H4 (cell line): ENCODE measurements around the gene CLIP2. TPM values are rescaled to one million over a fixed set of nuclear protein-coding genes. Genes with fewer than 3 reads are reported as not detected.
"Not testable (repeated sequence)": the region's sequence is repeated elsewhere in the genome, so short reads cannot be mapped to it uniquely, and the experiment has no call there.

Experiments used
- DNase-seq: peaks from one replicate; pipeline ENCODE4 v3.0.0-alpha.2; 2015; ENCODE audit warnings: low spot score
- total RNA-seq: library from RNA; depleted of rRNA; stranded (reverse); fragments of >200 nt; shearing (Covaris generic); gene quantifications from 2 replicates; pipeline ENCODE4 v1.2.3, GENCODE V29; 2014

Gene CLIP2
- total RNA-seq, 1 experiment from 2014 or later, result 10.6 TPM

DNA sequence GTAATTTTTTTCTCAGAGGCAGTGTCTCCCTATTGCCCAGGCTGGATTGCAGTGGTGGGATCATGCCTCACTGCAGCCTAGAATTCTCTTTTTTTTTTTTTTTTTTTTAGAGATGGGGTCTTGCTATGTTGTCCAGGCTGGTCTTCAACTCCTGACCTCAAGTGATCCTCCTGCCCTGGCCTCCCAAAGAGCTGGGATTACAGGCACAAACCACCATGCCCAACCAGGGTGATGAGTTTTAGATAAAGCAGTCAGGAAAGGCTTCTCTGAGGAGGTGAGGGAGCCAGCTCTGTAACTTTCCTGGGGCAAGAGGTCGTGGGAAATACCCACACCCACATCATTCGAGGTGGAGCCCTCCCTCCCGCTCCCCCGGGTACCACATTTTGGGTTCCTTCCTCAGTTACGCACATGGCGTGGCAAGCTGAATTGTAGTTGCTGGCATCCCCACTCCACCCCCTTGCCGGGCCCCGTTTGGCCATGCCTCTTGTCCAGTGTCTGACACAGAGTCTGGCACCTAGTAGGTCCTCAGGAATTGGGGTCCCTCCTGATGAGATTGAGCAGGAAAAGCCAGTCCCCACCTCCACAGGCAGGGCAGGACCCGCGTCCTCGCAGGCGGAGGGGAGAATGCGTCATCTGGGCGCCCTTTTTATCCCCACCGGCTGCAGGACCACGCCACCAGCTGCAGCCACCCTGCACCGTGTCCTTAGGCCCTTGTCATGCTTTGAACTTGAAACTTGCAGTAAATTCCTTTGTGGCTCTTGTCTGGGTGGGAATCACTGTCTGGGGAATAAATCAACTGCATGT is 43.4 kb downstream of the CLIP2 start:
- DNase-seq, result no peak

DNA sequence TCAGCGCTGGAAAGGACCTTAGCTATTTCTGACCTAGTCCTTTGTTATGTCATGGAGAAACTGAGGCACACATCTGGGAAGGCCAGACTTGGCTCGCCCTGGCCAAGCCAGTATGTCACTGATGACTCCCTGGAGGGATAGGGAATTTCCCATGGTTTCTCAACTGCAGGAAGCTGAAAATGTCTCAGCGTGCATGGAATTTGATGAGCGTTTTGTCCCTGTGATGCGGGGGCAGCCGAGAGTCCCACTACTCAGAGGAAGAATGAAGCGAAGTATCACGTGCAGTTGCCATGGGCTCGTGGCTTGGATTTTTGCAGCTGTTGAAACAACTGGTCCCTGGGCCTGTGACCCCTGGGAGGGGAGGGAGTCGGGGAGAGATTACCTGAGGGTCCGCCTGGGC is 44.8 kb downstream of the CLIP2 start:
- DNase-seq, result no peak

GRCh38 chr7:74337926-74338325 is 48.7 kb downstream of the CLIP2 start:
- no peak for DNase-seq

- no peak for DNase-seq
Observed at GRCh38 chr7:74338366-74339108, 49.3 kb downstream of the CLIP2 start.

DNA sequence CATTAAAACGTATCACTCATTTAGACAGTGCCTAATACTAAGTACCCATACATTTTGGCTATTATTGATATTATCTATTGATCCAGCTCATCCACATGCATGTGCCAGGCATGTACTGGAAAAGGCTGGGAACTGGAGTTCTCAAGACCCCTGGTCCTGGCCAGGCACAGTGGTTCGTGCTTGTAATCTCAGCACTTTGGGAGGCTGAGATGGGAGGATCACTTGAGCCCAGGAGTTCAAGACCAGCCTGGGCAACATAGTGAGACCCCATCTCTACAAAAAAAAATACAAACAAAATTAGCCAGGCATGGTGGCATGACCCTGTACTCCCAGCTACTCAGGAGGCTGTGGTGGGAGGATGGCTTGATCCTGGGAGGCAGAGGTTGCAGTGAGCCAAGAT is 50.4 kb downstream of the CLIP2 start:
- not testable (repeated sequence) for DNase-seq

GRCh38 chr7:74343281-74344131 is 54.3 kb downstream of the CLIP2 start:
- peak; percentile 73 for DNase-seq

- DNase-seq, result no peak
Observed at GRCh38 chr7:74344132-74344496, 54.9 kb downstream of the CLIP2 start.

DNA sequence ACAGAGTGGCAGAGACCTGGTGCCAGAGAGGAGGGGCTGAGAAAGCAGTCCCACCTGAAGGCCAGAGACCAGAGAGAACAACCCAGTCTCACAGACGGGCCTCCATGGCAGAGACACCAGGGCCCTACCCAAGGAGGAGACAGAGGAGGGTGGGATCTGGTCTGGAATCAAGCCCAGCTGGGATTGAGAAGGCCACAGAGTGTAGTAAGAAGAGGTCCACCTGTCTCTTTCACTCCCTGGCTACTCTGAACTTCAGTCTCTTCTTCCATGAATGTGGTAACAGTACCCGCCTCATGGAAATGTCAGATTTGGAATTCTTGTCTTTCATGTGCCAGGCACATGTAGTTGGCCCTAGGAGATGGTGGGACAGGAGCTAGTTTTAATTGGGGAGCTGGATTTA is 55.6 kb downstream of the CLIP2 start:
- no peak for DNase-seq

GRCh38 chr7:74345970-74346369 is 56.8 kb downstream of the CLIP2 start:
- DNase-seq, result no peak

DNA sequence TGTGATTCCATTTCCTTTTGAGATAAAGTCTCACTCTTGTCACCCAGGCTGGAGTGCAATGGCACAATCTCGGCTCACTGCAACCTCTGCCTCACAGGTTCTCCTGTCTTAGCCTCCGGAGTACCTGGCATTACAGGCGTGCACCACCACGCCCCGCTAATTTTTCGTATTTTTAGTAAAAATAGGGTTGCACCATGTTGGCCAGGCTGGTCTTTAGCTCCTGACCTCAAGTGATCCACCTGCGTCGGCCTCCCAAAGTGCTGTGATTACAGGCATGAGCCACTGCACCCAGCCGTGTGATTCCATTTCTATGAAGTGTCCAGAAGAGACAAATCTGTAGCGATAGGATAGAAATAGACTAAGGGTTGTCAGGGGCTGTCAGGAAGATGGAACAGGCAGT is 60.4 kb downstream of the CLIP2 start:
- DNase-seq, result no peak

DNA sequence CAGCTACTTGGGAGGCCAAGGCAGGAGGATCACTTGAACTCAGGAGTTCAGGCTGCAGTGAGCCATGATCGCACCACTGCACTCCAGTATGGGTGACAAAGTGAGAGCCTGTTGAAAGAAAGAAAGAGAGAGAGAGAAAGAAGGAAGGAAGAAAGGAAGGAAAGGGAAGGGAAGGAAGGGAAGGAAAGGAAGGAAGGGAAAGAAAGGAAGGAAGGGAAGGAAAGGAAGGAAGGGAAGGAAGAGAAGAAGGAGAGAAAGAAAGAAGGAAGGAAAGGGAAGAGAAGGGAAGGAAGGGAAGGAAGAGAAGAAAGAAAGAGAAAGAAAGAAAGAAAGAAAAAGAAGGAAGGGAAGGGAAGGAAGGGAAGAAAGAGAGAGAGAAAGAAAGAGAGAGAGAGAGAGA is 61.5 kb downstream of the CLIP2 start:
- DNase-seq, result no peak

DNA sequence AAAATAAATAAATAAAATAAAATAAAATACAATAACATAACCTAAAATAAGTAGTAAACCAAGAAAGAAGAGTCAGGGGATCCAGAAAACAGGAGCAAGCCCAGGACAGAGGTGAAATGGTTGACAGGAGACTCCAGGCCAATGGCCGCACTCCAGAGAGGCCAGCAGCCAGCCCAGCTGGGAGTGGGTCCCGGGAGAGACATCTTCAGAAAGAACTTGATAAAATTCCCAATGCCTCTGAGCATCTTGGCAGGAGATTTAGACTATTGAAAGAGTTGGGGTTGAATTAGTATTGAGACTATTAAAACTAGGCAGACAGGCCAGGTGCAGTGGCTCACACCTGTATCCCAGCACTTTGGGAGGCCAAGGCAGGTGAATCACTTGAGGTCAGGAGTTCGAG is 62.6 kb downstream of the CLIP2 start:
- no peak for DNase-seq

DNA sequence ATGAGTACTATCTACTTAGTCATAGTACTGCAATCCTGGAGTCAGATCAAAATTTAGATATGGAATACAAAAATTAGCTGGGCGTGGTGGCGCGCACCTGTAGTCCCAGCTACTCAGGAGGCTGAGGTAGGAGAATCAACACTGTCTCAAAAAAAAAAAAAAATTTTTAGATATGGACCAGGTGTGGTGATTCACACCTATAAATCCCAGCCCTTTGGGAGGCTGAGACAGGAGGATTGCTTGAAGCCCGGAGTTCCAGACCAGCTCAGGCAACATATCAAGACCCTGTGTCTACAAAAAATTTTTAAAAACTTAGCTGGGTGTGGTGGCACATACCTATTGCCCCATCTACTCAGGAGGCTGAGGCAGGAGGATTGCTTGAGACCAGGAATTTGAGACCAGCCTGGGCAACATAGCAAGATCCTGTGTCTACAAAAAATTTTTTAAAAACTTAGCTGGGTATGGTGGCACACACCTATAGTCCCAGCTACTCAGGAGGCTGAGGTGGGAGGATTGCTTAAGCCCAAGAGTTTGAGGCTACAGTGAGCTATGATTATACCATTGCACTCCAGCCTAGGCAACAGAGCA is 63.4 kb downstream of the CLIP2 start:
- DNase-seq, result not testable (repeated sequence)

DNA sequence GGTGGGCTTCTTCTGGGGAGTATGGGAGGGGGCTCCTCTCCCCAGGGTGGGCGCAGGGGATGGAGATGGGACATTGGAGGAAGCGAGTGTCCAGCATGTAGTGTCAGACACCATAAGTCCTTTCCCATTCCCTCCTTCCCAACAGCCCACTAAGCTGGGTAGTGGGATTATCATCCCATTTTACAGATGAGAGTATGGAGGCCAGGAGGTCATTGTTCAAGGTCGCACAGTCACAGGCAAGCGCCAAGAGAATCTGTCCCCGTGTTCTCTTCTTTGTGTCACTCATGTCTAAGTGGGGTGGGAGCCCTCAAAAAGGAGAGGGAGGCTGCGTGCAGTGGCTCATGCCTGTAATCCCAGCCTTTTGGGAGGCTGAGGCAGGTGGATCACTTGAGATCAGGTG is 64.8 kb downstream of the CLIP2 start:
- DNase-seq, result peak; percentile 6

- DNase-seq, result peak; percentile 85
Observed at GRCh38 chr7:74355091-74355490, 65.9 kb downstream of the CLIP2 start.

- no peak for DNase-seq
Observed at GRCh38 chr7:74356589-74357315, 67.5 kb downstream of the CLIP2 start.

- DNase-seq, result peak; percentile 9
Observed at GRCh38 chr7:74360008-74360407, 70.8 kb downstream of the CLIP2 start.

GRCh38 chr7:74362266-74362665 is 73.1 kb downstream of the CLIP2 start:
- no peak for DNase-seq

DNA sequence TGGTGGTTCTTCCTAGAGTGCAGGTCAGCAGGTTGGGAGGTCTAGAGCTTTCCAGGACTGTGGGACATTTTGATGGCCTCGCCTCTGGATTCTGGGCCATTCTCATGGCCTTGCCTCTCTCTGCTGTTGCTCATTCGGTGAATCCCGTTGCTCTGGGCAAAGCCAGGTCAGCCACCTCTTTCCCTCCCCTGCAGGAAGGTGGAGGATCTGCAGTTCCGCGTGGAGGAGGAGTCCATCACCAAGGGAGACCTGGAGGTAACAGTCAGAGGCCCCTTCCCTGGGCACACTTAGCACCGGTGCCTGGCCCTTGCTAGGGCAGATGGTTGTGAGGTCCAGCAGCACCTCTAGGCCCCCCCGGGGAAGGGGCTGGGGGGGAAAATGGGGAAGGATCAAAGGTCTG is 74.9 kb downstream of the CLIP2 start:
- DNase-seq, result peak; percentile 16

DNA sequence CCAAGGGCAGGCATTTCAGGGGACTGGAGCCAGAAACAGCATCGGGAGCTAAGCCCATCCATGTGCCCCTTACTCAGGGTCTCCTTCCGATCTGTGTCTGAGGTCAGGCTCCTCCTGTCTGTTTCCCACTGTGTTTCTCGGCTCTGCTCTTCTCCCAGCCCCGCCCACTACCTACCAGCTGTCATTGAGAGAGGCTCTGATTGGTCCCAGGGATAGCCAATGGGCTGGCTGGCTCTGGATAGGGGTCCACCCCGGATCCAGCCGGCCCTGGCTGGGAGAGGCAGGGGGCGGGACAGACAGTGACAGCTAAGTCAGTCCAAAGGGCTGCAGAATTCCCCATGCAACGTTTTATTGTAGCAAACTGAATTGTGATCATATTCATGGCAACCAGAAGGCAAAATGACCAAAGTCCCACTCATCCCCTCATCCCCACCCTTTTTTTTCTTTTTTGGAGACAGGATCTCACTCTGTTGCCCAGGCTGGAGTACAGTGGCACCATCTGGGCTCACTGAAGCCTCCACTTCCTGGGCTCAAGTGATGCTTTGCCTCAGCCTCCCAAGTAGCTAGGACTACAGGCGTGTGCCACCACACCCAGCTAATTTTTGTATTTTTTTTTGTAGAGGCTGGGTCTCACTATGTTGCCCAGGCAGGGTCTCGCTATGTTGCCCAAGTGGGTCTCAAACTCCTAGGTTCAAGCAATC is 76.3 kb downstream of the CLIP2 start:
- peak; percentile 44 for DNase-seq
